IPS-20b (cell line): ENCODE measurements around the gene CCDC85C.

Source experiments
- H3K27ac ChIP-seq: one replicate; pipeline ENCODE4 v1.5.1; 2013; ENCODE audit warnings: low read length
- H3K27me3 ChIP-seq: 2 replicates; pipeline ENCODE4 v1.6.1; 2013; ENCODE audit warnings: mild to moderate bottlenecking, low read length, inconsistent platforms; ENCODE audit not compliant: insufficient read depth
- H3K36me3 ChIP-seq: 2 replicates; pipeline ENCODE4 v1.6.1; 2013; ENCODE audit warnings: low read depth, mild to moderate bottlenecking, inconsistent platforms, low read length, moderate library complexity; ENCODE audit not compliant: insufficient read depth
- H3K4me1 ChIP-seq: 2 replicates; pipeline ENCODE4 v1.6.1; 2013; ENCODE audit warnings: mild to moderate bottlenecking, control low read depth, inconsistent platforms, low read length, moderate library complexity; ENCODE audit not compliant: insufficient read depth
- H3K4me3 ChIP-seq: 2 replicates; pipeline ENCODE4 v1.5.1; 2013; ENCODE audit warnings: mild to moderate bottlenecking, low read length, inconsistent platforms
- H3K9ac ChIP-seq: 2 replicates; pipeline ENCODE4 v1.6.1; 2013; ENCODE audit warnings: low read depth, mild to moderate bottlenecking, inconsistent platforms, low read length, moderate library complexity
- H3K9me3 ChIP-seq: 2 replicates; pipeline ENCODE4 v1.6.1; 2013; ENCODE audit warnings: mild to moderate bottlenecking, low read depth, low read length, inconsistent platforms; ENCODE audit not compliant: insufficient read depth

Gene CCDC85C

DNA sequence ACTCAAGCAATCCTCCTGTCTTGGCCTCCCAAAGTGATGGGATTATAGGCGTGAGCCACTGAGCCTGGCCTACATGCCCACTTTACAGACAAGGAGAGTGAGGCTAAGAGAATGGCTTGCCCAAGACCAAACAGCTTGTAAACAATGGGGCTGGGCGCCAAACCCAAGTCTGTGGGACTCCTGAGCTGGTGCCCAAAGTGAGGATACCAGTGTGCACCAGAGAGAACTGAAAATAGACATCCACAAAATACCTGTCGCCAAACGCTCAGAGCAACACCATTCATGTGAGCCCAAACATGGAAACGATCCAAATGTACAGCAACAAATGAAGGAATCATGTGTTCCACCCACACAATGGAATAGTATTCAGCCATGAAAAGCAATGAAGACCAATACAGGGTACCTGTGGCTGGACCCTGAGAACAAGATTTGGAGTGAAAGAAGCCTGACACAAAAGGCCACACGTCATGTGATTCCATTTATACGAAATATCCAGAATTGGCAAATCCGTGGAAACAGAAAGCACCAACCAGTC is 84.6 kb downstream of the CCDC85C start:
- H3K9me3 ChIP-seq, result no peaks in the 10 kb centered on the region
- H3K27me3 ChIP-seq, result no peaks in the 10 kb centered on the region
- H3K4me3 ChIP-seq, result no peak overlapping the region
- H3K36me3 ChIP-seq, result 0 out of 2 replicates have a peak, but pooled peaks cover 1% of the 10 kb centered on the region
- no peak overlapping the region for H3K9ac ChIP-seq
- H3K4me1 ChIP-seq, result peaks cover 18% of the 10 kb centered on the region; the same call in 1 of the 2 replicates
- H3K27ac ChIP-seq, result no peak overlapping the region

DNA sequence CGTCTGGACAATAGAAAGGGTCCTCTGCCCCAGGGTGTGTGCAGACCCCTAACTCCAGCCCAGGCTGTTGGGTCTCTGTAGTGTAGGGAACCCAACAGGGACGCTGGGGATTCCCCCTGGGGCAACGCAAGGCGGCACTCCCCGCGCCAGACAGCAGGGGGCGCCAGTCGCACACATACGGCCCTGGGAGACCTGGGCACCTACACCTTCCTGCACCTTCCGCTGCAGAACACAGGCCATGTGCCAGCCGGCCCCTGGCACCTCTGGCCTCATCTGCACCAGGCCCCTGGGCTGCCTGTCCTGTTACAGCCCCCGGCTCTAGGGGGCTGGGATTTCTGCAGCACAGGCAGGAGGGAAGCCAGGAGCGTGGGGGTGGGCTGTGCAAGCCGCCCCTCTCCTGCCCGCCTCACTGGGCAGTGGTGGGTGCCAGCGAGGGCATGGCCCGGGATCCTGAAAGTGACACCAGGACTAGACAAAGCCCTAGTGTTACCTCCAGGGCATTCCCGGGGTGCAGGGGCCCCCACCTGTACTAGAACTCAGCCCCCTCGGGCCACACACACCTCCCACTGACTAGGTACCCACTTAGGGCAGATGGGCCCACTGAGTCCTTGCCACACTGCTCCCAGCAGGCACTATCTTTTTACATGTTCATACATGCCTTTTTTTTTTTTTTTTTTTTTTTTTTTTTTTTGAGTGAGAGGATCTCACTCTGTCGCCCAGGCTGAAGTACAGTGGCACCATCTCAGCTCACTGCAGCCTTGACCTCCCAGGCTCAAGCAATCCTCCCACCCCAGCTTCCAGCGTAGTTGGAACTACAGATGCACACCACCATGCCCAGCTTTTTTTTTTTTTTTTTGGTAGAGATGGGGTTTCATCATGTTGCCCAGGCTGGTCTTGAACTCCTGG is 85.3 kb downstream of the CCDC85C start:
- Histone ChIP-seq H3K27ac (no peak overlapping the region), H3K27me3 (no peaks in the 10 kb centered on the region), H3K36me3 (0 out of 2 replicates have a peak, but pooled peaks cover 4% of the 10 kb centered on the region), H3K9ac (no peak overlapping the region), H3K9me3 (no peaks in the 10 kb centered on the region), H3K4me1 (peaks cover 12% of the 10 kb centered on the region; the same call in 1 of the 2 replicates), H3K4me3 (no peak overlapping the region)

DNA sequence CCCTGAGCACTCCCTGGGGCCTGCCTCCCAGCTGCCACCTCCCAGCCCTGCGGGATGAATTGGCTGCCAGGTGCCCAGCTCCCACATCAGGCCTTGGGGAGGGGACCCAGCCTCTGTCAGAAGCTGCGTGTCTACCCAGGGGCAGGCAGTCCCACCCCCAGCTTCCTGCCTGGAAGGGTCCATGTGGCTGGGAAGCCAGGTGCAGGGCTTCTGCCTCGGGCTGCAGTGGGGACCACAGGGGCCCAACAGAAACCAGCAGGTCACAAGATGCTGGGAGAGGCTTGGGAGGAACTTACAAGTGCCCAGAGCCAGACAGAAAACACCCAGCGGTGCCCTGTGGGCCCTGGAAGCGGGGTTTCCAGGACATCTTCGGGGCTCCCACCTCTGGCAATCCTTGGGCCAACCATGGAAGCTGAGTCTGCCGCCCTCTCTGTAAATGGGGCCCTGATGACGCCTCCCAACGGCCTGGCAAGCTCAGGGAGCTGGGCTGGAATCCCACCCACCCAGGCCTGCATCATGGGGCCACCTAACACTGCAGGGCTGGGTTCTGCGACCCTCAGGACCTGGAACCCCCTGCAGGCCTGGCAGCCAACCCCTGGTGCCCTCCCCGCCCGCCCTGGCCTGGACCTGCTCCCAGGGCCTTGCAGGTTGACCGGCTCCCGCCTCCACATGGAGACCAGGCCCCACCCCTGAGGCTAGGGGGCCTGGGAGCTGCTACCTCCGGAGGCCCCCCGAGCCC is 86.2 kb downstream of the CCDC85C start:
- Histone ChIP-seq H3K9me3 (no peaks in the 10 kb centered on the region), H3K27me3 (no peaks in the 10 kb centered on the region), H3K36me3 (0 out of 2 replicates have a peak, but pooled peaks cover 8% of the 10 kb centered on the region), H3K27ac (no peak overlapping the region), H3K4me1 (peaks cover 6% of the 10 kb centered on the region; the same call in 1 of the 2 replicates), H3K4me3 (no peak overlapping the region), H3K9ac (no peak overlapping the region)

DNA sequence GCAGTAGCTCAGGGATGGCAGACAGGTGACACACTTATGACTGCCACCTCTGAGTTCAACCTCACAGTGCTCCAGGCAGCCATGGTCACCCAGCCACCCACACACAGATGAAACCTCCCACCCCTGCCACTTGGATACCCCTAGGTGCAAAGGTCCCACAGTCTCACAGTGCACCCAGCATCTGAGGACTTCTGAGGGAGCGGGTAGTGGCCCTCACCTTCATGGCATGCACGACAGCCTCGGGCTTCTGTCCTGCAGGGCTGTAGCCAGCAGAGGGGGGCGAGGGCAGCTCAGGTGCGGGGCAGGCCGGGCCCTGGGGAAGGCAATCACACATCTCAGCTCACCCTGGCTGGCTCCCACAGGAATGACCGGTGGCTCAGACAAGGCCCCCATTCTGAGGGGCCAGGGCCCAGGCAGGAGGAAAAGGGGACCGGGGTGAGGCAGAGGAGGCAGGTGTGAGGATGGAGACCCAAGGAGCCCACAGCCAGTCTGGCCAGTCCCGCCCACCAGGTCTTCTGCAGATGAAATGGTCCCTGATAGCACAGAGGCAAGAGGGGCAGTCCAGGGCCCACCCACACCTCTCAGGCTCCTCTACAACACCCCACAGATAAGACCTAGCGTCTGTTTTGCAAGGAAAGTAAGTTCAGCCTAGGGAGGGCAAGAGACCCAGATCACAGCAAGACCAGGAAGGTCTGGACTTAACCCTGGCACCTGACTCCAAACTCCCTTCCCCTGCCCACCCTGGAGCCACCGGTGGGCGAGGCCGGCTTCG is 87.0 kb downstream of the CCDC85C start:
- H3K4me3 ChIP-seq, result no peak overlapping the region
- peaks cover 3% of the 10 kb centered on the region; the same call in 1 of the 2 replicates for H3K4me1 ChIP-seq
- H3K9ac ChIP-seq, result no peak overlapping the region
- H3K27ac ChIP-seq, result no peak overlapping the region
- peaks cover 15% of the 10 kb centered on the region for H3K36me3 ChIP-seq
- no peaks in the 10 kb centered on the region for H3K27me3 ChIP-seq
- H3K9me3 ChIP-seq, result no peaks in the 10 kb centered on the region

DNA sequence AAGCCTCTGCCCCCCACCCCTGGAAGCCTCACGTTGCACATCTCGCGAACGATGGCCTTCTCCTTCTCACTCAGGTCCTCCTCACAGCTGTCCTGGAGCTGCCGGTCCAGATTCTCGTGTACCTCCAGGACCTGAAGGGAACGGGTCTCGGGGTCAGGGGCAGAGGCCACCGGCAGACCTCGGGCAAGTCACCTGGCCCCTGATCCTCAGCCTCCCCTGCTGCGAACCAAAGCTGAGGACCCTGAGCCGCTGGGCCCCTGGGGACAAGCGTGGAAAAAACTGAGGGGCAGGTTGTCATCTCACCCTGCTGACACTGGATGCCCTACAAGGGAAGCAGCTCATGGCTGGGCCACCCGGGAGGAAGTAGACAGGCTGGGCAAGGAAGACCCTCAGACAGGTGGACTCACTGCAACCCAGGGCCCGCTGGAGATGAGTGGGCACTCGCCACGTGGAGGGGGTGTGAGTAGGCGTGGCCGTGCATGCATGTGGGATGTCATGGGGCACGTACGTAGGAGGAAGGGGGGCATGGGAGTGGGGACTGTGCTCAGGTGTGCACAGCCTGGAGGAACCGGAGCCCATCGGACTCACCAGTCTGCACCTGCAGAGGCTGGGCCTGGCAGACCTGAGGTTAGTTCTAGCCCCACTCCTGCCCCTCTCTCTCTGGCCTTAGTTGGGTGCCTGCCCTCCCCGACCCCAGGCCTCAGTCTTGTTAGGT is 87.7 kb downstream of the CCDC85C start:
- H3K4me1 ChIP-seq, result 0 out of 2 replicates have a peak, but pooled peaks cover 3% of the 10 kb centered on the region
- peaks cover 21% of the 10 kb centered on the region for H3K36me3 ChIP-seq

DNA sequence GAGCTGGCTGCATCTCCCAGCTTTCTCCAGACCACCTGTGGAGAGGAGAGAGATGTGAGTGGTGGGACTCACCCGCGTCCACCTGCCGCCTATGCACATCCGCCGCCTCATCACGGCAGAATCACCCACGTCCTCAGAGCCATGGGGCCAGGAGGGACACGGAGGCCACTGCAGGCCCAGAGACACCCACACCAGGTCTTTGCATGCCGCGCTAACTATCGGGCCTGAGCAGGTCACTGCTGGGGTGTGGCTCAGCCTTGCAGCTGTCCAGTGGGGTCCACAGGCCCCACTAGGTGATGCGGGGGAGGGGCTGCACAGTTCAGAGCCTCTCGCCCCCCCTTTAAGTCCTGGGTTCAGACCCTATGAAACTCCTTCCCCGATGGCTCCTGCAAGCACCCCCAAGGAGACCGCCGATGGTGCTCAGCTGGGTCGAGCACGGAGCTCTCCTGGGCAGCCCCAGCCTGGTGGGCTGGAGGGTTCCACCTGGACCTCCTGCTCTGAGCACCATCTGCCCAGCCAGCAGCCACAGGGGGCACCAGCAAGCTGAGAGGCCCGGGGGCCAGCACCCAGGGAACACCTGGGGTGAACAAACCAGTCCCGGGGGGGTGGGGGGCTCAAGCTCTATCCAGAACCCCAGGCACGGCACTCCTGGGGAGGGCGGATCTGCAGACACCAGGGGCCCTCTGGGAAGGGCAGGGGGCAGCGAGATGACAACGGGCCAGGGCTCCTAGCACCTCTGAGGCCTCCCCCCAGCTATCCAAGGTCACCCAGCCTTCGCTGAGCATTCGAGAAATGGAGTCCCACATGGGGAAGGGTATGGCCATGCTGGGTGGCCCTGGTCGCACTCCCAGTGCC is 88.5 kb downstream of the CCDC85C start:
- no peaks in the 10 kb centered on the region for H3K9me3 ChIP-seq
- no peak overlapping the region for H3K4me3 ChIP-seq
- H3K27me3 ChIP-seq, result no peaks in the 10 kb centered on the region
- H3K36me3 ChIP-seq, result peaks cover 27% of the 10 kb centered on the region
- H3K9ac ChIP-seq, result no peak overlapping the region
- no peak overlapping the region for H3K27ac ChIP-seq
- 0 out of 2 replicates have a peak, but pooled peaks cover 3% of the 10 kb centered on the region for H3K4me1 ChIP-seq

More for the DNA sequence above, 87.7 kb downstream of the CCDC85C start:
- Histone ChIP-seq H3K4me3 (no peak overlapping the region), H3K27ac (no peak overlapping the region), H3K9me3 (no peaks in the 10 kb centered on the region), H3K9ac (no peak overlapping the region), H3K27me3 (no peaks in the 10 kb centered on the region)

DNA sequence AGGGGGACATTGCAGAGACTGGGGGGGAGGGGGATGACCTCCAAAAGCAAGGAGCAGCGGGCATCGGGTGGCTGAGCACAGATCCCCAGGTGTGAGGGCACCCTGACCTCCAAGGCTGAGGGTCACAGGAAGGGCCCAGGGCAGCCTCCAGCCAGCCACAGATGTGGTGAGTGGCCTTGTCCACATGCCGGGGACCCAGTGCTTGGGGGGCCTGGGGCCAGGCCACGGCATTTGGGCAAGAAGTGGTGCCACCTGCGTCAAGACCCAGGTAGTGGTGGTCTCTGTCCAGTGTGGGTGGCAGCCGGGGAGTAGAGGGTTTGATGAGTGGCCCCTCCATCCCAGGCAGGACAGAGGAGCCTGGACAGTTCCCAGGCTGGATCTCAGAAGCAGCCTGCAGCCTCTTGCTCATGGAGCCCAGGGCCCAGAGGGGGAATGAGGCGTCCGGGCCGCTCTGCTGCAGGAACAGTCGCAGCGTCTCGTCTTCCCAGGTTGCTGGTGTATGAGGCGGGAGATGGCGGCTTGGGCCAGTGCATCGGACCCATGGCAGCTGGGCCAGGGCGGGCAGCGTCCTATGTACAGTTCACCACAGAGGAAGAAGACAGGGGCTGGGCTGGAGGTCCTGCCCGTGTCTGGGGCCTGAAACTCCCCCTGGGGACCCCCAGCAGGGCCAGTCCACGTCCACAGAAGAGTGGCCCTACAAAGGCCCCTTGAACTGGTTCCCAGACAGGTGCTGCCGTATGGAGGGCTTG is 89.3 kb downstream of the CCDC85C start:
- H3K4me3 ChIP-seq, result no peak overlapping the region
- H3K27ac ChIP-seq, result no peak overlapping the region
- no peaks in the 10 kb centered on the region for H3K27me3 ChIP-seq
- peaks cover 29% of the 10 kb centered on the region for H3K36me3 ChIP-seq
- H3K9me3 ChIP-seq, result no peaks in the 10 kb centered on the region
- no peak overlapping the region for H3K9ac ChIP-seq
- H3K4me1 ChIP-seq, result 0 out of 2 replicates have a peak, but pooled peaks cover 3% of the 10 kb centered on the region

DNA sequence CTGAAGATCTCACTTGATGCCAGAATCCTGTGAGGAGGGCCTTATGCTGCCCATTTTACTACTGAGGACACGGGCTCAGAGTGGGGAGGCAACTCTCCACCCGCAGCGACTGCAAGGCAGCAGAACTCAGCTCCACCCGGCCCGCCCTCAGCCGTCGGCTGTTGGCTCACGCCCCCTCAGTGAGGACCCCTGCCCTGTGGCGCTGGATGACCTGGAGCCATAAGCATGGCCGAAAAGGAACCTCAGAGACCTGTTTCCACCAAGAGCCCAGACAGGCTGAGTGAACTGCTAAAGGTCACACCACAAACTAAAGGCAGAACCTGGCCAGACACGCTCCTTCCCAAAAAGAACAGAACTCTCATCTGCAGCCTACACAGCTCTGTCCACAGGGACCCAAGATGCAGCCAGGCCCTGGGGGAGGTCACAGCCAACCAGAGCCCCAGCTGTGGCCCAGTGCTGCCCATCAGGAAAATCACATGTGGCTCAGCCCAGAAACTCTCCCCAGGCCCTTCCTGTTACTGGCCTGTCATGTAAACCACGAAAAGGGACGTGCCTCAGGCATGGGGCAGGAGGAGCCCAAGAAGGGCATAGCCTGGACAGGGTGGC is 90.0 kb downstream of the CCDC85C start:
- H3K9ac ChIP-seq, result no peak overlapping the region
- H3K36me3 ChIP-seq, result peaks cover 36% of the 10 kb centered on the region
- 0 out of 2 replicates have a peak, but pooled peaks cover 3% of the 10 kb centered on the region for H3K4me1 ChIP-seq

DNA sequence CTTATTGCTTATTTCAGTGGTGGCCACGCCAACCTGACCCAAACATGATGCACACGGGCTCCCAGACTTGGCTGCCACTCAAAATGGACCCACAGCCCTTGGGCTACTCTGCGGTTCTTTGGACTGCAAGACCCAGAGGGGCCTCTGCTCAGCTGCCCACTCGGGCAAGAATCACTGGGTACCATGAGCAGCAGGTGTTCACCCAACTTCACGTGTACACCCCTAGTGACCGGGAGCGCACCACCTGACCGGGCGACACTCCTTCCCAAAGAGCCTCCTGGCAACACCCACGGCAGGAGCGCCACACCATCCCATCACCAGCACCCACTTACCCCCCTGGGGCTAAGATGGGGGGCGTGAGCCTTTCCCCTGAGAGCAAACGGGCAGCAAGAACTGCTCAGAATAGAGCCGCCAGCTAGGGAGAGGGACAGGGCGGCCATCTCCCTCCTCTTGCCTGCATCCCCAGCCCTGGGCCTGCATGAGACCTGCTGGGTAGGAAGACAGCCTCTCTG is 90.8 kb downstream of the CCDC85C start:
- no peak overlapping the region for H3K9ac ChIP-seq
- H3K27ac ChIP-seq, result no peak overlapping the region
- H3K4me1 ChIP-seq, result 0 out of 2 replicates have a peak, but pooled peaks cover 2% of the 10 kb centered on the region
- peaks cover 44% of the 10 kb centered on the region for H3K36me3 ChIP-seq
- no peaks in the 10 kb centered on the region for H3K9me3 ChIP-seq
- H3K27me3 ChIP-seq, result no peaks in the 10 kb centered on the region
- no peak overlapping the region for H3K4me3 ChIP-seq

More for the DNA sequence above, 90.0 kb downstream of the CCDC85C start:
- no peaks in the 10 kb centered on the region for H3K27me3 ChIP-seq
- H3K4me3 ChIP-seq, result no peak overlapping the region
- no peaks in the 10 kb centered on the region for H3K9me3 ChIP-seq
- H3K27ac ChIP-seq, result no peak overlapping the region
